AG04450 (cell line): Measurements from ENCODE around the gene CCDC180. TPM values are rescaled to one million over a fixed set of nuclear protein-coding genes. Genes with fewer than 3 reads are reported as not detected.

ENCODE experiments used
- CTCF ChIA-PET: fragments of 300-600, 350-600 bp; formaldehyde crosslinking; extraction: SDS; loops from one replicate; lab custom pipeline; 2022; ENCODE audit warnings: antibody characterized with exemption, inconsistent platforms; lab: Charles Lee
- POLR2A ChIA-PET: fragments of 350-600 bp; formaldehyde crosslinking; extraction: SDS; loops from one replicate; lab custom pipeline; 2021; ENCODE audit warnings: antibody characterized with exemption, inconsistent platforms; lab: Yijun Ruan, JAX
- DNase-seq: peaks from one replicate; pipeline ENCODE4 v3.0.0-alpha.2; 2011; ENCODE audit warnings: low read depth, low spot score
- H3K27ac ChIP-seq: one replicate; pipeline ENCODE4 v1.5.1; 2012; ENCODE audit warnings: low read depth, low read length, control low read depth
- H3K27me3 ChIP-seq: one replicate; pipeline ENCODE4 v1.6.0; 2012; ENCODE audit warnings: low read length; ENCODE audit not compliant: control insufficient read depth, insufficient read depth
- H3K4me3 ChIP-seq: 2 replicates; pipeline ENCODE4 v1.5.1; 2011; ENCODE audit warnings: mild to moderate bottlenecking, low read depth, low read length, control low read depth
- H3K9me3 ChIP-seq: 2 replicates; pipeline ENCODE4 v1.5.1; 2012; ENCODE audit warnings: low read length; ENCODE audit not compliant: control insufficient read depth, insufficient read depth
- polyA plus RNA-seq: library from polyadenylated mRNA; depleted of rRNA; stranded (reverse); fragments of >200 nt; gene quantifications from 2 replicates; pipeline ENCODE4 v1.2.3, GENCODE V29; 2011
- TF ChIP-seq, protein P1 (sequence below): IDR thresholded peaks from 2 replicates; pipeline ENCODE4 v1.5.1; 2011; ENCODE audit warnings: low read depth, low read length, control low read depth, inconsistent platforms

The CCDC180 gene
- polyA plus RNA-seq, 1 experiment: 1.1 TPM

- H3K9me3 ChIP-seq: no peaks in the 10 kb centered on the region
Observed at GRCh38 chr9:97319395-97319794, 11.9 kb downstream of the CCDC180 start.

GRCh38 chr9:97320080-97320642, 12.7 kb downstream of the CCDC180 start:
- no peak overlapping the region for H3K4me3 ChIP-seq
- TF ChIP-seq, protein P1, sequence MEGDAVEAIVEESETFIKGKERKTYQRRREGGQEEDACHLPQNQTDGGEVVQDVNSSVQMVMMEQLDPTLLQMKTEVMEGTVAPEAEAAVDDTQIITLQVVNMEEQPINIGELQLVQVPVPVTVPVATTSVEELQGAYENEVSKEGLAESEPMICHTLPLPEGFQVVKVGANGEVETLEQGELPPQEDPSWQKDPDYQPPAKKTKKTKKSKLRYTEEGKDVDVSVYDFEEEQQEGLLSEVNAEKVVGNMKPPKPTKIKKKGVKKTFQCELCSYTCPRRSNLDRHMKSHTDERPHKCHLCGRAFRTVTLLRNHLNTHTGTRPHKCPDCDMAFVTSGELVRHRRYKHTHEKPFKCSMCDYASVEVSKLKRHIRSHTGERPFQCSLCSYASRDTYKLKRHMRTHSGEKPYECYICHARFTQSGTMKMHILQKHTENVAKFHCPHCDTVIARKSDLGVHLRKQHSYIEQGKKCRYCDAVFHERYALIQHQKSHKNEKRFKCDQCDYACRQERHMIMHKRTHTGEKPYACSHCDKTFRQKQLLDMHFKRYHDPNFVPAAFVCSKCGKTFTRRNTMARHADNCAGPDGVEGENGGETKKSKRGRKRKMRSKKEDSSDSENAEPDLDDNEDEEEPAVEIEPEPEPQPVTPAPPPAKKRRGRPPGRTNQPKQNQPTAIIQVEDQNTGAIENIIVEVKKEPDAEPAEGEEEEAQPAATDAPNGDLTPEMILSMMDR: no peak
- no peak for DNase-seq
- CTCF ChIA-PET: no interaction called here
- no peaks in the 10 kb centered on the region for H3K27me3 ChIP-seq
- no peak overlapping the region for H3K27ac ChIP-seq
- no peaks in the 10 kb centered on the region for H3K9me3 ChIP-seq
- POLR2A ChIA-PET: no interaction called here

More at GRCh38 chr9:97319395-97319794, 11.9 kb downstream of the CCDC180 start:
- H3K4me3 ChIP-seq: no peak overlapping the region
- ChIA-PET POLR2A (no interaction called here), CTCF (interaction anchor here (1.0 kb wide), 1 partner anchor 463 kb away, joined by 3 read pairs; no protein-coding TSS in a partner anchor)
- no peaks in the 10 kb centered on the region for H3K27me3 ChIP-seq
- TF ChIP-seq, protein P1: no peak
- DNase-seq: no peak
- H3K27ac ChIP-seq: no peak overlapping the region

GRCh38 chr9:97321251-97321650, 13.8 kb downstream of the CCDC180 start:
- ChIA-PET CTCF (no interaction called here), POLR2A (no interaction called here)
- DNase-seq: no peak
- Histone ChIP-seq H3K9me3 (no peaks in the 10 kb centered on the region), H3K27me3 (no peaks in the 10 kb centered on the region), H3K4me3 (no peak overlapping the region), H3K27ac (no peak overlapping the region)
- TF ChIP-seq, protein P1: no peak

GRCh38 chr9:97321691-97322090, 14.2 kb downstream of the CCDC180 start:
- TF ChIP-seq, protein P1: no peak
- H3K4me3 ChIP-seq: no peak overlapping the region
- H3K27ac ChIP-seq: no peak overlapping the region
- no peak for DNase-seq
- POLR2A ChIA-PET: no interaction called here
- no peaks in the 10 kb centered on the region for H3K27me3 ChIP-seq
- CTCF ChIA-PET: no interaction called here
- H3K9me3 ChIP-seq: no peaks in the 10 kb centered on the region

- ChIA-PET POLR2A (no interaction called here), CTCF (no interaction called here)
- H3K27me3 ChIP-seq: no peaks in the 10 kb centered on the region
- TF ChIP-seq, protein P1: no peak
- no peak for DNase-seq
- no peak overlapping the region for H3K4me3 ChIP-seq
- no peaks in the 10 kb centered on the region for H3K9me3 ChIP-seq
- H3K27ac ChIP-seq: no peak overlapping the region
Observed at GRCh38 chr9:97322105-97322504, 14.6 kb downstream of the CCDC180 start.
